Eye (tissue), 1 donor: ENCODE data around the gene CSNK1G1.

Experiments
- DNase-seq: peaks from one replicate; pipeline ENCODE4 v3.0.0-alpha.2; 2015

Gene CSNK1G1

DNA sequence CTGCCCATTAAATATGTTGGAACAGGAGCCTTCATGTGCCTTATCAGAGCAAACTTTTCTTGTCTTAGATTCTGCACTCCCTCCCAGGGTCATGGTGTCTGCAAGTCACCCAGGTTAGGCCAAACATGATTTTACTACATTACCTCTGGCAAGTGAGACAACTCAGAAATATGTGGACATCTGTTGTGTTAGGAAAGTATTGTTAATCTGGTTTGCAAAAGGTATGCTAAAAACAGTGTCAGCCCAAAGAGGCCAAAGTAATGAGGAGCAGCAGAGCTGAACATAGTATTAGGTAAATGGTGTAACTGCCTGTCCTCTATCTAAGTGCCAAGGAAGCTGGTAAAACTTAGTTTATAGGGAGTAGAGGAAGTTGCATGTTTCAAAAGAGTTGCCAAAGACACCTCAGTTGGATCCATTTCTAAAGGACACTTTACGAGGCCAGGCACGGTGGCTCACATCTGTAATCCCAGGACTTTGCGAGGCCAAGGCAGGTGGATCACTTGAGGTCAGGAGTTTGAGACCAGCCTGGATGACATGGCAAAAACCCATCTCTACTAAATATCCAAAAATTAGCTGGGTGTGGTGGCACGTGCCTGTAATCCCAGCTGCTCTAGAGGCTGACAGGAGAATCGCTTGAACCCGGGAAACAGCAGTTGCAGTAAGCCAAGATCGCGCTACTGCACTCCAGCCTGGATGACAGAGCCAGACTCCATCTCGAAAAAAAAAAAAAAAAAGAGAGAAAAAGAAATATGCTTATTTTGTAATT, 170.6 kb downstream of the CSNK1G1 start:
- no peak for DNase-seq

DNA sequence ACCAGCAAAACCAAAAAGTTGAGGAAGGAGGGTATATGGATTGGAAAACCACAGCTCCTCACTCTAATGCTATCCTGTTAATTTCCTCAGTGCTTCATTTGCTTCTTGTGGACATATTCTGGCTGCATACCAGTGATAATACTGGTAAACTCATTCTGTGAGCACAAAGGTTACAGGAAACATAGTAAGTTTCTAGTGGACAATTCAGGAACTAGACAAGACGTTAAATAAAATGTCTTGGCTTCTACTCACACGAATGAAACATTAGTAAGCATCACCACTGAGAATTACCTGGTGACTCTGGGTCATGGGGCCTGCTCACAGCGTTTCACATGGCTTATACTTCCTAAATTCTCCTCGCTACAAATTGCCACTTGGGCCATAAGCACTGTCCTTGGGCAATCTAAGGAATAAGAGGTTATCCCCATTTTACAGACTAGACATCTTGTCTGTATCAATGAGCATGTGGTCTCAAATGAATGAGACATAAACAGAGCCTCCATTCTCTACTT, 173.1 kb downstream of the CSNK1G1 start:
- DNase-seq = no peak

DNA sequence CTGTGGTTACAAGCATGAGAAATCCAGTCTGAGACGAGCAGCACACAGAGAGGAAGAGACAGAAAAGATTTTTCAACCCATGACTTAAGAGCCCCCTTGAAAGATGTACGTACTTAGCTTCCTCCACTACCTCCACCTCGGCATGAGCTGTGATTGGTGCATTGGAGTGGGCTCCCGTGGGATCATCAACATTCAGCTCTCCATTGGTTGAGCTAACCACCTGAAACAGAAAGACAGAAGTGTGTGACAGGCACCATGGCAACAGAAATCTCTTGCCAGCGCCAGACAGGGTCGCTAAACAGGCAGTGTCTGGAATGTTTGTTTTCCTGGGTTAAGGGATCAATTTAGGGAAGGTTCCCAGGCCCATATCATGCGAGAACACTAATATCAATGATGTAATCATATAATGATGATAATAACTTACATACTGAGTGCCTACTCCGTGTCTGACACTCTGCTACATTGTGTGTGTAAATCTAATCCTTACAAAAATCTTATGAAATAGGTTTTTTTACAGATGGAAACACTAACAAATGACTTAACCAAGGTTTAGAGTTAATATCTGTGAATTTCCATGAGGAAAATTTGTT, 175.6 kb downstream of the CSNK1G1 start:
- peak; percentile 48 for DNase-seq

DNA sequence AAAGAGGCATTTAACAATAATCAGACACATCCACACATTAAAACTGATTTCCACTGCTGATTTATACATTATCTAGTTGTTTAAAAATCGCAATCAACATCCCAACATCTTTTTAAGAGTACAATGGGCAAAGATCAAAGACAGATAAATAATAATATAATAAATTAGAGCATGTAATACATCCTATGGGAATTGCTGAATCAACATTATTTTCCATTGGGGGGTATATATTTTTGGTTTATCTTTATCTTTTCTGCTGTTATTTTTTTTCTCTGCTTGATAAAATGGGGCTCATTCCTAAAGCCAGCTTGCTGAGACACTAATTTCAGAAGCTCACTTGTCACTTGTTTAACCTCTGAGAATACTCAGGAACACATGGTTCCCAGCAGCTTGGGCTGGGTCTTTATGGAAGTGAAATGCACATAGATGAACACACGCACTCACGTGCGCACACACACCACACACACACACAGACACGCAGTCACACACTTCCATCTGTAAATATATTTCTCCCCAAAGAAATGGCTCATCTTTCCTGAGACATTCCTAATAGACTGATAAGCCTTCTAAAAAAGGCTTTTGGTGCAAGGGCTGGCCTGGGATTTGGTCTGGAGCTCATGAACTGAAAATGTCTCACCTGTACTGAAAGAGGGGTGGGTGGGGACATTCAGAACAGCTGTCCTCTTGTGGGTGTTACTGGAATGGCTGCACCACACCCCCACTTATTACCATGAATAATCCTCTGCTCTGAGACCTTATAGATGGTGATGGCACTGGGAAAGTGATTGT, 189.7 kb downstream of the CSNK1G1 start:
- DNase-seq = no peak

DNA sequence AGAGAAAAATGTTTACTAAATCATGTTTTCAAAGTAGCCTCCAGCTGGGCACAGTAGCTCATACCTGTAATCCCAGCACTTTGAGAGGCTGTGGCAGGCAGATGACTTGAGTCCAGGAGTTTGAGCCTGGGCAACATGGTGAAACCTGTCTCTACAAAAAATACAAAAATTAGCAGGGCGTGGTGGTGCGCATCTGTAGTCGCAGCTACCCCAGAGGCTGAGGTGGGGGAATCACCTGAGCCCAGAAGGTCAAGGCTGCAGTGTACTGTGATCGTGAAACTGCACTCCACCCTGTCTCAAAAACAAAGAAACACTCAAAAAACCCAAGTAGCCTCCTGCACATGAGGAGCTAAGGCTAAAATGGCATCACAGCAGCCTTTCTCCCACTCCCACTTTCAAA, 191.5 kb downstream of the CSNK1G1 start:
- no peak for DNase-seq

DNA sequence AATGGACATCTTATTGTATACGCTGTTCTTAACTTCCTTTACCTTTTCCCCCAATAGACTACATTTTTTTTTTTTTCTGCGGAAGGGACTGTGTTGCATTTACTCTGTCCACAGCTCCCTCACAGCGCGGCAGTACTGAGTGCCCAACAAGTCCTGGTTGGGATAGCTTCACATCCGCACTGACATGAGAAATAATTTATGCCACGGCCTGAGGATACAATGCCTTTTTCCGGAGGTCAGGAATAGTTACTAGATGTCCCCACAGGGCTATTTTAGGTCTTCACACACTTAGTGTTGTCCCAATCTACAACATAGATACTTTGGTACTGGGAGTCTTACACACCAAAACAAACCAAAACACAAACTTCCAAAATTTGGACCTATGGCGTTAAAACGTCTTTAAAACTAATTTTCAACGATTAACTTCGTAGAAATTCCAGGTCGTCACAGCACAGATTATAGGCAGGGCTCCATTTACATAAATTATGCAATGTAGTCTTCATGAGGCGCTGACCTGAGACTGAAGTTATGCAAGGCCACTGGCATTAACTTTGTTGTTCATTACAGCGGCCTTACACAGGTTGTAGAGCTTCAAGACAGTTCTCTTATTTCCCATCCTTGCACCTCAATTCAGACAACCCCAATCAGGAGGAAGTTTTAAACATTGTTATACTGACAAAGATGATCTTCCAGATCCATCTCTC, 192.2 kb downstream of the CSNK1G1 start:
- DNase-seq = no peak

DNA sequence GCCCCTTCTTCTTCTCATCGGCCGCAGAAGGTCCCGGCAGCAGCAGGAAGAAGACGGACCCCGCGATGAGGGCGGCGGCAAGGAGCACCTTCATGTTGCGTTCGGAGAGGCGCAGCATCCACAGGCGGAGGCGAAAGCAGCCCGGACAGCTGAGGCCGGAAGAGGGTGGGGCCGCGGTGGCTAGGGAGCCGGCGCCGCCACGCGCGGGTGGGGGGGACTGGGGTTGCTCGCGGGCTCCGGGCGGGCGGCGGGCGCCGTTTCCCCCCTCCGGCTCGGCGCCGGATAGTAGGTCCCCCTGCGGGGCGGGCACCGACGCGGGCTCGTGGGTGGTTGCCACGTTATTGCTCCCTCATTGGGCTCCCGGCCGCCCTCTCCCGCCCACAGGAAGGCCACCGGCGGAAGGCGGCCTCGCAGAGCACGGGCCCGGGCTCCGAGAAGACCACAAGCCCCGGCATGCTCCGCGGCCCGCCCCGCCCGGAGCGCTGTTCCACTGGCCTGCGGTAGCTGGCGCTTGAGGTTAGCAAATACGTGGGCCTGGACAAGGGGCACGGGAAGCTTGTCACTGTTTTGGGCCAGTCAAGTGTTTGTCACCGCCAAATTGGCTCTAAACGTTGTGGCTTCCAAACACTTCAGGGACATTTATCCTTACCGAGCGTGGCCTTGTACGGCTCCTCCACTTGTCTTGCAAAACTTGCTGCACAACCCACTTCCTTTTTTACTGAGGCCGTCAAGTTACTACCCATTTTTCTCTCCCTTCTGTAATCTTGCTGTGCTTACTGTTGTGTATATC, 192.9 kb downstream of the CSNK1G1 start, which contains the start of gene PPIB:
Gene PPIB (minus strand): TSS at position 154 of the 790 bp plus-strand sequence. CDS start 36 bp downstream, at position 118.
- peak; percentile 97 for DNase-seq

DNA sequence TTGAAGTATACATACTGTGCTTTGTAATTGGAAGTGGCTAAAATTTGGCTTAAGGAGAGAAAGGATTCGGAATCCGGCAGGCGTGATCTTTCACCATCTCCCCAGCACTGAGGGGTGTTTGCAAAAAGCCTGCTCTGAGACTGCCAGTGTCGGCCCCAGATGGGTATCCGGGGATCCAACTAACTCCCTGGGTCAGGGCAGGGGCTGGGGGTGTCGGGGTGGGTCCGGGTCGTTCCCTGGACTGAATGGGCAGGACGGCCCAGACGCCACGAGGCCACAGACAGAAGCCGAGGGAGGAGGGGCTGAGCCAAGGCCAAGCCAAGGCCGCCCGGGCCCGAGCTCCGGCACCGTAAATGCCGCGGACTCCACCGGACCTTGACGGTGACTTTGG, 193.5 kb downstream of the CSNK1G1 start:
- peak; percentile 30 for DNase-seq

DNA sequence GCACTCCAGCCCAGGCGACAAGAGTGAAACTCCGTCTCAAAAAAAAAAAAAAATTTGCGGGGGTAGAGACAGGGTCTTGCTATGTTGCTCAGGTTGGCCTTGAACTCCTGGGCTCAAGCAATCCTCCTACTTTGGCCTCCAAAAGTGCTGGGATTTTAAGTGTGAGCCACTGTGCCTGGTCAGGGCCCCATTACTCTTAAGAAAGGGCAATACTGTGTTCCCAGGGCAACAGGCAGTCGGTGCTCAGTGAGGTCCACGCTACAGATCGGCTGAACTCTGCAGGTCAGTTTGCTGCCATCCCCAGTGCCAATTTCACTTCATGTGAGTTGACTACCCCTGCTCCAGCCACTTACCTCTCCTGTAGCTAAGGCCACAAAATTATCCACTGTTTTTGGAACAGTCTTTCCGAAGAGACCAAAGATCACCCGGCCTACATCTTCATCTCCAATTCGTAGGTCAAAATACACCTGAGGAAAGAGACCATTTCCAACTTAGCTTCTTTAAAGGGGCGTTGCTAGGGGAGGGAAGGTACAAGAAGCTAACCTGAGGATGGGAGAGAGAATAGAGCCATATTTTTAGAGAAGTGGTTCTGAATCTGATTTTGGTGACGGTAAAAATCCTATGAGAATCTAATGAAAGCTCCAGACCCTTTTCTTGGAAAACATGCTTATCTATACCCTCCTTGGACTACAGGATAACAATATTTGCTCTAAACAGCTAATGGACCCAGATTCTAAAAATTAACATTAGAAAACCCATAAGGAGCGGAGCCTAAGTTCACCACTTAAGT, 194.1 kb downstream of the CSNK1G1 start:
- DNase-seq = no peak

DNA sequence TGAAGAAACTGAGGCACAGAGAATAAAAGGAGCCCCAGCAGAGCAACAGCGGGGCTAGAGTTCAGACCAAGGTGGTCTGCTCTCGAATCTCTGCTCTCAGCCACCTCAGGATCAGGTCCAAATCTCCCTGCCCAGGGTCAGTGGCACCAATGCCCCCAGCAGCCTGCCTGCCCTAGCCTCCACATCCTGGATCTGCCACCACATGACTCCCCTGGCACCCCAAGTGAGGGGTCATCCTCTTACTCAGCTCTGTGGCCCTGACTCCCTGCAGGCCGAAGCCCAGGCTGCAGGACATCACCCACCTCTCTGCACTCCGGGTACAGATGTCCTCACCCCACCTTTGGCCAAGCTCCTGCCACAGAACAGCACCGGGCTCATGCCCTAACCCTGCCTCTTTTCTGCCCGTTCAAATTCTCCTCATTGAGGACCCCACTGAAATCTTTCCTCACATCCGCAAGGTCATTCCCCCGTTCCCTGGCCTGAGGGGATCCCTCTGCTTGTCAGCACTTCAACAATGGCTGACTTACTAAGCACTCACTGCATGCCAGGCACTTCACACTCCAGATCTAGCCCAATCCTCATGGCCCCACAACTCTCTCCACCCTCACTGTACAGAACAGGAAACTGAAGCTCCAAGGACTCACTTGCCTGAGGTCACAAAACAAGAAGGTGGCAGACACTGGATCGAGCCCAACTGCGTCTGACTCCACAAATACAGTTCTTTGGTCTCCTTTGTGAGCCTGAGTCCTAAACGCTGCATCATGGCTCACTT, 197.4 kb downstream of the CSNK1G1 start:
- DNase-seq = no peak

DNA sequence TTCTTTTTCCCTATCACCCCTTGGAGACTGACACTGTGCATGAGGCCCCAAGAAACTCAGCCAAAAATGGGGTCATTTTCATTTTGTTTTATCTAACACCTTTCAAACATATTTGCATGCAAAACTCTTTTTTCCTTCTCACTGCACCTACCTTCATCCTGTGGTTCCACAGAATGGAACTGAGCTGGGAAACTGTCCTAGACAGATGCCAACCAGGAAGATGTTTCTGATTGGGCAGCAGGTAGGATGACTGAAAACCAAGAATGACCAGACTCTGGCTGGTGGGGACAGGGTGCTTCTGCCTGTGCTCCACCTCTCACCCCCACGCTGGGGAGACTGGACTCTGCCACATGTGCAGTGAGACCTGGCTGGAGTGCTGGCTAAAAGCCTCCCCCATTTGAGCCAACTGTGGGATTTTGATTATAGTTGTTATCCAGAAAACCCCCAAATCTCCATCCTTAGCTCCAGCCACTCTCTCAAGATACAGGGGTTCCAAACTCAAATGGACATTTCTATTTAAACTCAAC, 198.3 kb downstream of the CSNK1G1 start:
- DNase-seq = no peak

DNA sequence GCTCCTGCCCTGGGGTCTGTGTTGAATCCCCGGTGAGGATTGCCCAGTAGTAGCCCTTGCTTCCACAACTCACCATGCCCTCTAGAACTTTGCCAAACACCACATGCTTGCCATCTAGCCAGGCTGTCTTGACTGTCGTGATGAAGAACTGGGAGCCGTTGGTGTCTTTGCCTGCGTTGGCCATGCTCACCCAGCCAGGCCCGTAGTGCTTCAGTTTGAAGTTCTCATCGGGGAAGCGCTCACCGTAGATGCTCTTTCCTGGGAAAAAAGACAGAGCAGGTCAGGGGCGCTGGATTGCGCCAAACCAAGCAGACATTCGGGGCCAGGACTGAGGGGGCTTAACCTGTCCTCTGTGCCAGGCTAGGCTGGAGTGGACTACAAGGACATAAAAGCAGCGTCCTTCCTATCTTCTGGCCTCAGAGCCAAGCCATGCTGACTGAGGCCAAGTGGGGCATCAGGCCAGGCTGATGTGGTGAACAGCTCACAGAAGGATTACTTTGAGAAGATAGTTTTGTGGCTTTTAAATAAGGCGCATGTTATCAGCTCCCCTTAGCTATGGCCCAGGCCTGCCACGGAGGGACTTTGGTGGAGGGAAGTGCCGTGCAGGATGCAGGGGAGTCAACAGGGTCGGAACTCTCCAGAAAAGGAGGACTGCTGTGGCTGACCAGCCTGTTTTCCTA, 199.2 kb downstream of the CSNK1G1 start:
- no peak for DNase-seq

DNA sequence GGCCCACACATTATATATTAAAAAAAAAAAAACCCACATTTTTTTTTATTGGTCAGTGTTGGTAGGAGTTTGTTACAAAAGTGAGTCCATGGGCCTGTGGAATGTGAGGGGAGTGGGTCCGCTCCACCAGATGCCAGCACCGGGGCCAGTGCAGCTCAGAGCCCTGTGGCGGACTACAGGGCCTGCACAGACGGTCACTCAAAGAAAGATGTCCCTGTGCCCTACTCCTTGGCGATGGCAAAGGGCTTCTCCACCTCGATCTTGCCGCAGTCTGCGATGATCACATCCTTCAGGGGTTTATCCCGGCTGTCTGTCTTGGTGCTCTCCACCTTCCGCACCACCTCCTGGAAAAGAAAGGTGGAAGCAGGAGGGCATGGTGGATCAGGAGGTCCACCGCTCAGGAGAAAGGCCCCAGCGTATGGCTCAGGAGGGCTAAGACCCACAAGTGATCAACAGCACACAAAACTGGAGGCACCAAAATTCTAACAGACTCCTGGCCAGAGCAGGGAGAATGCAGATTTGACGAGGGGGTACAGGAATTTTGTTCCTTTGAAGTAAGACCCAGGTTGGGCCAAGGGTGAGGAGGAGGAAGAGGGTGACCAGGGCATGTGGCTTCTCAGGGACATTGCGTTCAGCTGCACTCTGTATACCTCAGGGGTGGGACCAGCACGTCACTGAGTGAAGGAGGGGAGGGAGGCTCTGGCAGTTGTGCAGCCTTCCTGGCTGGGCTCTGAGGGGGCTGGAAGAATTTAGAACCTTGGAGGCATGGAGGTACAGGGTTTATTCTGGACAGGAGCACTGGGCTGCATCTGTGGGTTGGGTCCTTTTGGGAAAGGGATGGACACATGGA, 199.9 kb downstream of the CSNK1G1 start:
- DNase-seq = no peak

DNA sequence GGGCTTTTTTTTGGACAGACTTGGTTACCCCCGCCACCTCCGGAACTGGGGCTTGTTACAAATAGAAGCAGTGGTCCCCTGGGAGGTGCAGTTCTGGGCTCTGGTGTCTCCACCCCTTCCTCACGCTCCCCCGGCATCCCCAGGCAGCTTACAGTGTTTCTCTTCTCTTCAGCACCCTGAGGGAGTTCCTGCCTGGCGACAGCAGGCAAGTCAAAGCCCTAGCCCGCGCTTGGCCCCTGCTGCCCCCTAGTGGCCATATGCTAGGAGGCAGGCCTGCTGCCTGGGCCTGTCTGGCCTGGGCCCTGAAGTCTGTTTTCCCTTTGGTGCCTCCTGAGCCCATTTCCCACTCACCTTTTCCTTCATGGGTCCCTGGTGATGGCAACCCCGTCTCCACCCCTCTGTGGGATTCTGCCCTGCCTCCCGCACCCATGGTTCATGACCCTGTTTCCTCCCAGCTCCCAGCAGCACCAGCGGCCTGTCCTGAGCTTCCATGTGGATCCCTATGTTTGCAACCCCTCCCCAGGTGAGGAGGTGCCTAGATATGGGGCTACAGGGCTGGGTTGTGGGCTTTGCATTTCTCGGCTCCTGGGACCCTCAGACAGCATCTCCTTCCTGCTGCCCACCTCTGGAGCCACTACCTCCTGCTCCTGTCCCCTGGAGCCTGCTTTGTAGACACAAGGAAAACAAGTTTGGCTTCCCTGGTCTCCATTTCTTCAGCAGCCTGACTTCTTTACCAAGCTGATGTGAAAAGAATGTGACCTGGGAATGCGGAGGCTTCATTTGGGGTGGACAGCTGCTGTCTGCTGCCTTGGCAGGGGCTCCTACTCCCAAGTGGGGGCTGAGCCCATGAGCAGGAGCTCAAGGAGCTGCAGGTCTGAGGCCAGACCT, 202.2 kb downstream of the CSNK1G1 start:
- DNase-seq = peak; percentile 95

DNA sequence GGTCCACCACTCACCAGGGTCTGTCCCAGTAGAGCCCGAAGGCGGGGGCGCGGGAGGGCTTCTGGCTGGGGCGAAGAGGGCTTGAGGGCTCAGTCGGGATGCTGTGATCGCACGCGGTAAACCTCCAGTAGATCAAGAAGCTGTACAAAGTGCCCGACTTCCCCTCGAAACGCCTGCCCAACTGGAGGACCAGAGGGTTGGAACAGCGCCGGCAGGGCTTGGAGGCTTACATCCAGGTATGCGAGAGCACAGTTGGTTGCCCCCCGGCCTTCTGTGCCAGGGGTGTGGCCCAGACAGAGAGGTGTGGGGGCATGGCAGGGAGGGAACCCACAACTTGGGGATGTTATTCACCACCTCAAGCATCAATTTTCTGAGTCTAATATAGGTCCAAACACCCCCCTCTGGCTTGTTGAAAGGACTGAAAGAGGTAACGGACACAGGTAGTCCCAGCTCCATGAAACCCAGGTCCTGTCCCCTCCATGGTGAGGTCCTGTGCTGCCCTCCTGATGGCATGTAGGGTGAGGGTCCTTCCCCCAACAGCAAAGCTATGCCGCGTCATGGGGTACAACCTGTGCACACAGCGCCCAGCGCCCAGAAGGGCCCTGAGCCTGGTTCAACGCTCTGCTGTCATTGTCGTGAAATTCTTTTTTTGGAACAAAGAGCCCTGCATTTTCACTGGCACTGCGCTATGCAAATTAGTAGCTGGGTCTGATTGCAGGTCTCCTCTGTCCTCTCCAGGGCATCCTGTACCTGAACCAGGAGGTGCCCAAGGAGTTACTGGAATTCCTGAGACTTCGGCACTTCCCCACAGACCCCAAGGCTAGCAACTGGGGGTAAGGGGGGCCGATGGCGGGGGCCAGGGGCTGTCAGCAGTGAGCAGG, 203.2 kb downstream of the CSNK1G1 start:
- DNase-seq = peak; percentile 58

DNA sequence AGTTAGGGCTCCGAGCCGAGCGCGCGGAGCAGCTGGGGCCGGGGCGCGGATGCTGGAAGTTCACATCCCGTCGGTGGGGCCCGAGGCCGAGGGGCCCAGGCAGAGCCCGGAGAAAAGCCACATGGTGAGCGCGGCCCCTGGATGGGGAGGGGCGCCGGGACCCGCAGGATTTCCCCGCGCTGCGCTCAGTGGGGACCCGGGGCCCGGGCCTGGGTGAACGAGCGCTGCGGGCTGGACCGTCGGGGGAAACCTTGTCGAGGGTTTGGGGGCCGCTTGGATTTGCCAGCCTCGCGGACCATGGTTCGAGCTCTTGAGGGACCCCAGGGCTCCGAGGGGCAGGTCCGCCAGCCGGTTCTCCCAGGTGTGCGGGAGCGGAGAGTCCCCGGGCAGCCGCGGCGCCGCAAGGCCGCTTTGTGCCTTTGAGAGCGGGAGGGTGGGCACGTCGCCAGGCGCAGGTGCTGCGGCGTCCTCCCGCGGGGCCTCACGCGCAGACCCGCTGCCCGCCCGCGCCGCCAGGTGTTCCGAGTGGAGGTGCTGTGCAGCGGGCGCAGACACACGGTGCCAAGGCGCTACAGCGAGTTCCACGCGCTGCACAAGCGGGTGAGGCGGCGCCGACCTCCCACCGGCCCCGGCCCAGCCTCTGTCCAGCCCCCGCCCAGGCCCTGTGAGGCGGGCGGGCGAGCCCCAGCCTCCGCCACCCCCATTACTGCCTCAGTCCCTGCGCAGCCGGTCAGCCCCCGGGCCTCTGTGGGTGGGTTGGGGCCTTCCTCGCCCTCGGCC, 204.1 kb downstream of the CSNK1G1 start, which contains the start of gene SNX22:
Gene SNX22 (plus strand): TSS at position 5 of the 780 bp plus-strand sequence. CDS start 45 bp downstream, at position 50.
- DNase-seq = no peak
